Sigmoid colon (tissue), 7 donors: ENCODE data around the gene DCTN5. TPM values are rescaled to one million over a fixed set of nuclear protein-coding genes. Genes with fewer than 3 reads are reported as not detected.

ENCODE experiments used
- DNase-seq: peaks from one replicate; pipeline ENCODE4 v3.0.0-alpha.2; 2019
- H3K27ac ChIP-seq, 4 donors: fragments of 200-600 bp; sonication (generic); one replicate each; pipeline ENCODE4 v1.5.1; 2016 to 2019; ENCODE audit warnings: mild to moderate bottlenecking in 1 of 4
- H3K27me3 ChIP-seq, 3 donors: fragments of 200-600 bp; sonication (generic); one replicate each; pipeline ENCODE4 v1.5.1; 2019; ENCODE audit warnings: mild to moderate bottlenecking in 1 of 3
- H3K36me3 ChIP-seq, 4 donors: fragments of 200-600 bp; sonication (generic); one replicate each; pipeline ENCODE4 v1.5.1; 2016 to 2019
- H3K4me1 ChIP-seq, 4 donors: fragments of 200-600 bp; sonication (generic); one replicate each; pipeline ENCODE4 v1.5.1; 2017 to 2019
- H3K4me3 ChIP-seq, 4 donors: fragments of 200-600 bp; sonication (generic); one replicate each; pipeline ENCODE4 v1.5.1; 2017 to 2019; ENCODE audit warnings: mild to moderate bottlenecking in 2 of 4, moderate library complexity in 1 of 4
- H3K9me3 ChIP-seq, 4 donors: fragments of 200-600 bp in 3 of 4; sonication (generic) in 3 of 4; one replicate each; pipeline versions ENCODE4 v1.5.1 to v1.6.1; 2013 to 2019
- CTCF ChIP-seq, 4 experiments: fragments of 450-650 bp in 3 of 4; fragments of 200-600 bp in 1 of 4; IDR thresholded peaks; one replicate each; pipeline ENCODE4 v1.5.1; 2016 to 2019; ENCODE audit warnings: antibody characterized with exemption in 4 of 4, mild to moderate bottlenecking in 3 of 4, moderate library complexity in 2 of 4
- EP300 ChIP-seq, 4 donors: sonication (generic); formaldehyde crosslinking; IDR thresholded peaks; one replicate each; pipeline ENCODE4 v1.6.1; 2017; ENCODE audit warnings: antibody characterized with exemption in 4 of 4
- POLR2A ChIP-seq, 2 donors: fragments of 450-650 bp; IDR thresholded peaks; one replicate each; pipeline ENCODE4 v1.6.1; 2016; ENCODE audit warnings: antibody characterized with exemption in 2 of 2, mild to moderate bottlenecking in 2 of 2, moderate library complexity in 2 of 2
- POLR2AphosphoS5 ChIP-seq, 4 donors: sonication (generic); formaldehyde crosslinking; IDR thresholded peaks; one replicate each; pipeline ENCODE4 v1.6.1; 2017; ENCODE audit warnings: antibody characterized with exemption in 4 of 4
- WGBS, 2 donors: extraction: QIAGEN DNeasy Blood & Tissue Kit; methylation state at CpG; one replicate each; pipeline ENCODE4 v1.1.7; 2013; 5-methylcytosine and 5-hydroxymethylcytosine counted together
- intact Hi-C: fragments of 100-400 bp; cut with DNase I; formaldehyde crosslinking; loops from one replicate; pipeline ENCODE4 v1.15.1; 2023
- polyA plus RNA-seq, 3 donors: library from polyadenylated mRNA; stranded (reverse); fragments of 200-250 nt; gene quantifications; one replicate each; pipeline ENCODE4 v1.2.3, GENCODE V29; 2013
- total RNA-seq, 4 donors: library from RNA; depleted of rRNA; stranded (reverse); fragments of >200 nt; gene quantifications; one replicate each; pipeline ENCODE4 v1.1.0, GENCODE V29; 2016
- donor health status: healthy with polysubstance abuse.
- donor health status: Bipolar disorder and iron deficiency.
- donor health status: healthy.

The DCTN5 gene
- total and polyA plus RNA-seq, 7 donors = 13.2 to 41.4 (median 30.1) TPM

GRCh38 chr16:23701045-23701444 lies 59.8 kb downstream of the DCTN5 start:
- intact Hi-C loops = no loop called here
- no peak for TF ChIP-seq EP300 (IDR thresholded peaks at IDR 0.05)
- Histone ChIP-seq H3K36me3 (no peaks in the 10 kb centered on the region), H3K4me1 (no peaks in the 10 kb centered on the region), H3K4me3 (no peak overlapping the region), H3K9me3 (peaks cover 0 to 2% (median 0%) of the 10 kb centered on the region in 4 donors), H3K27ac (no peak overlapping the region), H3K27me3 (no peaks in the 10 kb centered on the region)
- no peak for DNase-seq
- 81 to 83% methylated on average over 8 of the region's 8 CpGs for WGBS, 2 donors

GRCh38 chr16:23702951-23703350 lies 61.7 kb downstream of the DCTN5 start:
- intact Hi-C loops = no loop called here
- DNase-seq = no peak
- WGBS, 2 donors = 71 to 90% methylated on average over 2 of the region's 2 CpGs
- TF ChIP-seq POLR2A (IDR thresholded peaks at IDR 0.05) (no peak), CTCF (IDR thresholded peaks at IDR 0.05) (no peak), EP300 (IDR thresholded peaks at IDR 0.05) (no peak), POLR2AphosphoS5 (IDR thresholded peaks at IDR 0.05) (no peak)
- no peaks in the 10 kb centered on the region for H3K36me3 ChIP-seq
- H3K27me3 ChIP-seq = no peaks in the 10 kb centered on the region
- peaks cover 0 to 2% (median 0%) of the 10 kb centered on the region in 4 donors for H3K9me3 ChIP-seq
- H3K4me3 ChIP-seq = no peak overlapping the region
- no peaks in the 10 kb centered on the region for H3K4me1 ChIP-seq
- no peak overlapping the region for H3K27ac ChIP-seq

- DNase-seq = no peak
- intact Hi-C loops = no loop called here
- TF ChIP-seq CTCF (IDR thresholded peaks at IDR 0.05) = no peak
- TF ChIP-seq EP300 (IDR thresholded peaks at IDR 0.05) = no peak
- TF ChIP-seq POLR2AphosphoS5 (IDR thresholded peaks at IDR 0.05) = no peak
- TF ChIP-seq POLR2A (IDR thresholded peaks at IDR 0.05) = no peak
- Histone ChIP-seq H3K9me3 (peaks cover 0 to 4% (median 2%) of the 10 kb centered on the region in 4 donors), H3K27me3 (no peaks in the 10 kb centered on the region), H3K36me3 (no peaks in the 10 kb centered on the region), H3K27ac (no peak overlapping the region), H3K4me1 (no peaks in the 10 kb centered on the region), H3K4me3 (no peak overlapping the region)
- WGBS, 2 donors = 78 to 90% methylated on average over 22 of the region's 22 CpGs
Observed at GRCh38 chr16:23704772-23705516, 63.7 kb downstream of the DCTN5 start.

- Histone ChIP-seq H3K4me3 (no peak overlapping the region), H3K36me3 (no peaks in the 10 kb centered on the region), H3K4me1 (no peaks in the 10 kb centered on the region), H3K9me3 (peaks cover 0 to 4% (median 2%) of the 10 kb centered on the region in 4 donors), H3K27me3 (no peaks in the 10 kb centered on the region), H3K27ac (no peak overlapping the region)
- TF ChIP-seq POLR2A (IDR thresholded peaks at IDR 0.05) = no peak
- TF ChIP-seq POLR2AphosphoS5 (IDR thresholded peaks at IDR 0.05) = no peak
- TF ChIP-seq EP300 (IDR thresholded peaks at IDR 0.05) = no peak
- no peak for TF ChIP-seq CTCF (IDR thresholded peaks at IDR 0.05)
- 91 to 96% methylated on average over 2 of the region's 2 CpGs for WGBS, 2 donors
- intact Hi-C loops = no loop called here
- no peak for DNase-seq
Observed at GRCh38 chr16:23705517-23705902, 64.2 kb downstream of the DCTN5 start.

- TF ChIP-seq CTCF (IDR thresholded peaks at IDR 0.05) (no peak), EP300 (IDR thresholded peaks at IDR 0.05) (no peak), POLR2AphosphoS5 (IDR thresholded peaks at IDR 0.05) (no peak), POLR2A (IDR thresholded peaks at IDR 0.05) (no peak)
- no peak overlapping the region for H3K27ac ChIP-seq
- intact Hi-C loops = no loop called here
- DNase-seq = no peak
- H3K4me3 ChIP-seq = no peak overlapping the region
- H3K9me3 ChIP-seq = peaks cover 0 to 4% (median 2%) of the 10 kb centered on the region in 4 donors
- no peaks in the 10 kb centered on the region for H3K4me1 ChIP-seq
- H3K27me3 ChIP-seq = peaks cover 0 to 9% (median under 1%) of the 10 kb centered on the region in 3 donors
- H3K36me3 ChIP-seq = no peaks in the 10 kb centered on the region
- WGBS, 2 donors = 88 to 90% methylated on average over 4 of the region's 4 CpGs
Observed at GRCh38 chr16:23706439-23706838, 65.2 kb downstream of the DCTN5 start.
